ENCODE data around the gene DEPDC1B.
"Not testable (repeated sequence)": the region's sequence is repeated elsewhere in the genome, so short reads cannot be mapped to it uniquely, and the experiment has no call there.

Gene DEPDC1B

GRCh38 chr5:60699609-60700415 is at the start of gene DEPDC1B:
TSS of gene DEPDC1B (minus strand) at chr5:60700166. CDS start at chr5:60700093, 73 bp downstream.
- TF ChIP-seq CTCF (IDR thresholded peaks at IDR 0.05; ENCODE audit: low read depth, low read length, missing control alignments), result peak; percentile 37
- DNase-seq (ENCODE audit: extremely low read depth, low read depth), result peak; percentile 62
- peak within 1 kb of the TSS; percentile 78 for H3K4me3 ChIP-seq (replicated peaks; ENCODE audit: low read depth, low read length)

GRCh38 chr5:60744682-60745081 is 44.7 kb upstream of the DEPDC1B start:
- DNase-seq (ENCODE audit: extremely low read depth, low read depth), result no peak
- no peak for TF ChIP-seq CTCF (IDR thresholded peaks at IDR 0.05; ENCODE audit: low read depth, low read length, missing control alignments)
- H3K4me3 ChIP-seq (replicated peaks; ENCODE audit: low read depth, low read length), result no peak overlapping the region

- no peak overlapping the region for H3K4me3 ChIP-seq (replicated peaks; ENCODE audit: low read depth, low read length)
- TF ChIP-seq CTCF (IDR thresholded peaks at IDR 0.05; ENCODE audit: low read depth, low read length, missing control alignments), result no peak
- no peak for DNase-seq (ENCODE audit: extremely low read depth, low read depth)
These were observed 43.7 kb upstream of the DEPDC1B start for GRCh38 chr5:60743511-60744314.

GRCh38 chr5:60740322-60740721 is 40.4 kb upstream of the DEPDC1B start:
- TF ChIP-seq CTCF (IDR thresholded peaks at IDR 0.05; ENCODE audit: low read depth, low read length, missing control alignments), result no peak
- H3K4me3 ChIP-seq (replicated peaks; ENCODE audit: low read depth, low read length), result no peak overlapping the region
- DNase-seq (ENCODE audit: extremely low read depth, low read depth), result no peak

GRCh38 chr5:60738933-60739332 is 39.0 kb upstream of the DEPDC1B start:
- no peak for TF ChIP-seq CTCF (IDR thresholded peaks at IDR 0.05; ENCODE audit: low read depth, low read length, missing control alignments)
- H3K4me3 ChIP-seq (replicated peaks; ENCODE audit: low read depth, low read length), result no peak overlapping the region
- no peak for DNase-seq (ENCODE audit: extremely low read depth, low read depth)

- no peak overlapping the region for H3K4me3 ChIP-seq (replicated peaks; ENCODE audit: low read depth, low read length)
- DNase-seq (ENCODE audit: extremely low read depth, low read depth), result no peak
- no peak for TF ChIP-seq CTCF (IDR thresholded peaks at IDR 0.05; ENCODE audit: low read depth, low read length, missing control alignments)
These were observed 38.5 kb upstream of the DEPDC1B start for GRCh38 chr5:60738461-60738860.

- not testable (repeated sequence) for DNase-seq (ENCODE audit: extremely low read depth, low read depth); H3K4me3 ChIP-seq (replicated peaks; ENCODE audit: low read depth, low read length)
These were observed 30.9 kb upstream of the DEPDC1B start for GRCh38 chr5:60730858-60731257.

Data from HFF-Myc (cell line).